ENCODE data around the gene MOB3B. TPM values are rescaled to one million over a fixed set of nuclear protein-coding genes. Genes with fewer than 3 reads are reported as not detected.

The MOB3B gene
- total and polyA plus RNA-seq, 10 of the 15 experiments (the other 5 are each of a cell fraction or from before 2014, with no cell fraction given) = 0.44 to 2.7 (median 0.91) TPM

- no peak overlapping the region for H3K9ac ChIP-seq (ENCODE audit: control insufficient read depth, insufficient read depth, low read length)
- H2AFZ ChIP-seq (ENCODE audit: control insufficient read depth, low read depth, low read length) = no peak overlapping the region
- no peak overlapping the region for H3K4me2 ChIP-seq (ENCODE audit: control insufficient read depth, insufficient read depth)
- RAD21 ChIA-PET (ENCODE audit: unreplicated experiment) = interaction anchor here (1.0 to 6.3 kb wide), 5 partner anchors 9 to 208 kb away, joined by 3 to 62 read pairs (median 7); partner anchors contain the start of gene MOB3B
- H3K27me3 ChIP-seq (replicated peaks in 1 of 2; ENCODE audit: control insufficient read depth in 2 of 2, insufficient read depth in 2 of 2, low read length in 1 of 2) = no peaks in the 10 kb centered on the region
- no peak overlapping the region for H3K27ac ChIP-seq (ENCODE audit: control insufficient read depth, insufficient read depth)
- FAIRE-seq = no peak
- POLR2A ChIA-PET = interaction anchor here (0.8 to 3.6 kb wide), 2 partner anchors 11 to 12 kb away, joined by 3 to 21 read pairs; partner anchors contain the start of gene MOB3B
- H3K36me3 ChIP-seq (ENCODE audit: control insufficient read depth in 2 of 2, insufficient read depth in 2 of 2, low read length in 1 of 2) = no peaks in the 10 kb centered on the region; a peak in 1 of 4 replicates
- in situ Hi-C loops (cut with MboI) = no loop called here
- no TSS peak for BruUV-seq (replicated peaks)
- peaks cover 10% of the 10 kb centered on the region for H3K4me1 ChIP-seq (ENCODE audit: control insufficient read depth, insufficient read depth, low read length)
- CTCF ChIA-PET = interaction anchor here (0.7 to 6.2 kb wide), 6 partner anchors 8 to 209 kb away, joined by 3 to 65 read pairs (median 3); partner anchors contain the start of gene MOB3B
- SMC1A ChIA-PET (ENCODE audit: uncharacterized antibody, unreplicated experiment) = interaction anchor here (0.6 to 6.3 kb wide), 8 partner anchors 8 to 375 kb away, joined by 3 to 88 read pairs (median 3); no protein-coding TSS in a partner anchor
- H4K20me1 ChIP-seq (ENCODE audit: control insufficient read depth, insufficient read depth) = no peaks in the 10 kb centered on the region
- no peak for ATAC-seq
- intact Hi-C loops (cut with micrococcal nuclease; ENCODE audit: unreplicated experiment) = no loop called here
- no peaks in the 10 kb centered on the region for H3K79me2 ChIP-seq (ENCODE audit: control insufficient read depth, insufficient read depth, low read length)
- no peak overlapping the region for H3K4me3 ChIP-seq
- H3K9me3 ChIP-seq (replicated peaks; ENCODE audit: control insufficient read depth, insufficient read depth, low read length) = no peaks in the 10 kb centered on the region
- WGBS (ENCODE audit: insufficient coverage, insufficient replicate concordance, low lambda C conversion rate, missing lambda C conversion rate) = 100% methylated on average over 1 of the region's 1 CpG
- DNase-seq (ENCODE audit: low read depth, low spot score) = no peak
- no peak for TF ChIP-seq RAD51 (IDR thresholded peaks at IDR 0.05)
- no peak for TF ChIP-seq CHD4 (IDR thresholded peaks at IDR 0.05)
- TF ChIP-seq CBFB (IDR thresholded peaks at IDR 0.05; ENCODE audit: low read depth) = no peak
- no peak for TF ChIP-seq HCFC1 (IDR thresholded peaks at IDR 0.05; ENCODE audit: low read length)
- TF ChIP-seq, protein P1, sequence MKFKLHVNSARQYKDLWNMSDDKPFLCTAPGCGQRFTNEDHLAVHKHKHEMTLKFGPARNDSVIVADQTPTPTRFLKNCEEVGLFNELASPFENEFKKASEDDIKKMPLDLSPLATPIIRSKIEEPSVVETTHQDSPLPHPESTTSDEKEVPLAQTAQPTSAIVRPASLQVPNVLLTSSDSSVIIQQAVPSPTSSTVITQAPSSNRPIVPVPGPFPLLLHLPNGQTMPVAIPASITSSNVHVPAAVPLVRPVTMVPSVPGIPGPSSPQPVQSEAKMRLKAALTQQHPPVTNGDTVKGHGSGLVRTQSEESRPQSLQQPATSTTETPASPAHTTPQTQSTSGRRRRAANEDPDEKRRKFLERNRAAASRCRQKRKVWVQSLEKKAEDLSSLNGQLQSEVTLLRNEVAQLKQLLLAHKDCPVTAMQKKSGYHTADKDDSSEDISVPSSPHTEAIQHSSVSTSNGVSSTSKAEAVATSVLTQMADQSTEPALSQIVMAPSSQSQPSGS (IDR thresholded peaks at IDR 0.05; ENCODE audit: low read length) = no peak
- TF ChIP-seq BRCA1 (IDR thresholded peaks at IDR 0.05; ENCODE audit: low read depth, low read length) = no peak
- no peak for TF ChIP-seq ZNF687 (IDR thresholded peaks at IDR 0.05)
- no peak for TF ChIP-seq SMAD5 (IDR thresholded peaks at IDR 0.05; ENCODE audit: low read depth)
- no peak for TF ChIP-seq EP300 (IDR thresholded peaks at IDR 0.05; ENCODE audit: borderline replicate concordance in 1 of 2, control insufficient read depth in 1 of 2, low read depth in 2 of 2, low read length in 2 of 2)
- no peak for TF ChIP-seq ZNF274 (IDR thresholded peaks at IDR 0.05; ENCODE audit: insufficient read depth, insufficient read length)
- TF ChIP-seq IKZF2 (IDR thresholded peaks at IDR 0.05) = no peak
- TF ChIP-seq, protein P2, sequence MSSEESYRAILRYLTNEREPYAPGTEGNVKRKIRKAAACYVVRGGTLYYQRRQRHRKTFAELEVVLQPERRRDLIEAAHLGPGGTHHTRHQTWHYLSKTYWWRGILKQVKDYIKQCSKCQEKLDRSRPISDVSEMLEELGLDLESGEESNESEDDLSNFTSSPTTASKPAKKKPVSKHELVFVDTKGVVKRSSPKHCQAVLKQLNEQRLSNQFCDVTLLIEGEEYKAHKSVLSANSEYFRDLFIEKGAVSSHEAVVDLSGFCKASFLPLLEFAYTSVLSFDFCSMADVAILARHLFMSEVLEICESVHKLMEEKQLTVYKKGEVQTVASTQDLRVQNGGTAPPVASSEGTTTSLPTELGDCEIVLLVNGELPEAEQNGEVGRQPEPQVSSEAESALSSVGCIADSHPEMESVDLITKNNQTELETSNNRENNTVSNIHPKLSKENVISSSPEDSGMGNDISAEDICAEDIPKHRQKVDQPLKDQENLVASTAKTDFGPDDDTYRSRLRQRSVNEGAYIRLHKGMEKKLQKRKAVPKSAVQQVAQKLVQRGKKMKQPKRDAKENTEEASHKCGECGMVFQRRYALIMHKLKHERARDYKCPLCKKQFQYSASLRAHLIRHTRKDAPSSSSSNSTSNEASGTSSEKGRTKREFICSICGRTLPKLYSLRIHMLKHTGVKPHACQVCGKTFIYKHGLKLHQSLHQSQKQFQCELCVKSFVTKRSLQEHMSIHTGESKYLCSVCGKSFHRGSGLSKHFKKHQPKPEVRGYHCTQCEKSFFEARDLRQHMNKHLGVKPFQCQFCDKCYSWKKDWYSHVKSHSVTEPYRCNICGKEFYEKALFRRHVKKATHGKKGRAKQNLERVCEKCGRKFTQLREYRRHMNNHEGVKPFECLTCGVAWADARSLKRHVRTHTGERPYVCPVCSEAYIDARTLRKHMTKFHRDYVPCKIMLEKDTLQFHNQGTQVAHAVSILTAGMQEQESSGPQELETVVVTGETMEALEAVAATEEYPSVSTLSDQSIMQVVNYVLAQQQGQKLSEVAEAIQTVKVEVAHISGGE (CRISPR knock-in tag; IDR thresholded peaks at IDR 0.05) = no peak
- TF ChIP-seq NR2C1 (IDR thresholded peaks at IDR 0.05) = no peak
- TF ChIP-seq ZZZ3 (IDR thresholded peaks at IDR 0.05; ENCODE audit: control insufficient read depth, insufficient read length, low read depth) = no peak
- TF ChIP-seq RB1 (IDR thresholded peaks at IDR 0.05; ENCODE audit: borderline replicate concordance) = no peak
- no peak for TF ChIP-seq GATAD2B (conservative IDR thresholded peaks at IDR 0.05; ENCODE audit: low read depth)
Observed at GRCh38 chr9:27540502-27540901, 10.9 kb upstream of the MOB3B start.

Data from GM12878 (cell line).